Astrocyte (in vitro differentiated cells and primary cell): ENCODE measurements around the gene CCDC107. TPM values are rescaled to one million over a fixed set of nuclear protein-coding genes. Genes with fewer than 3 reads are reported as not detected.
"Not testable (repeated sequence)": the region's sequence is repeated elsewhere in the genome, so short reads cannot be mapped to it uniquely, and the experiment has no call there.

Source experiments
- DNase-seq: peaks from one replicate; pipeline ENCODE4 v3.0.0-alpha.2; 2010; ENCODE audit warnings: low read depth
- FAIRE-seq: peaks from 2 replicates; lab custom pipeline; 2011; peaks lifted over from hg19 to GRCh38; lab: Jason Lieb, UNC
- H2AFZ ChIP-seq: 2 replicates; pipeline ENCODE4 v1.6.0; 2012; ENCODE audit warnings: low read depth, low read length, inconsistent platforms
- H3K27ac ChIP-seq: 2 replicates; pipeline ENCODE4 v1.5.1; 2011; ENCODE audit warnings: low read depth, low read length, inconsistent platforms
- H3K27me3 ChIP-seq: 2 replicates; pipeline ENCODE4 v1.6.0; 2011; ENCODE audit warnings: low read length, inconsistent platforms; ENCODE audit not compliant: insufficient read depth
- H3K36me3 ChIP-seq: 2 replicates; pipeline ENCODE4 v1.5.1; 2011; ENCODE audit warnings: low read length, inconsistent platforms; ENCODE audit not compliant: insufficient read depth
- H3K4me1 ChIP-seq: 2 replicates; pipeline ENCODE4 v1.5.1; 2011; ENCODE audit warnings: low read length, inconsistent platforms; ENCODE audit not compliant: insufficient read depth
- H3K4me2 ChIP-seq: 2 replicates; pipeline ENCODE4 v1.6.0; 2012; ENCODE audit warnings: low read length, inconsistent platforms
- H3K4me3 ChIP-seq: 2 replicates; pipeline ENCODE4 v1.5.1; 2011; ENCODE audit warnings: low read depth, mild to moderate bottlenecking, low read length, inconsistent platforms; ENCODE audit not compliant: insufficient read depth
- H3K79me2 ChIP-seq: 2 replicates; pipeline ENCODE4 v1.6.0; 2012; ENCODE audit warnings: mild to moderate bottlenecking, low read length, inconsistent platforms; ENCODE audit not compliant: insufficient read depth
- H3K9ac ChIP-seq: 2 replicates; pipeline ENCODE4 v1.6.0; 2012; ENCODE audit warnings: mild to moderate bottlenecking, low read length, inconsistent platforms
- H3K9me3 ChIP-seq: 2 replicates; pipeline ENCODE4 v1.5.1; 2012; ENCODE audit warnings: low read depth, mild to moderate bottlenecking, low read length, inconsistent platforms; ENCODE audit not compliant: insufficient read depth
- H4K20me1 ChIP-seq: 2 replicates; pipeline ENCODE4 v1.6.0; 2012; ENCODE audit warnings: low read length, inconsistent platforms; ENCODE audit not compliant: insufficient read depth
- H3K27ac Mint-ChIP-seq: one replicate; pipeline ENCODE4 v1.8.0; 2021; ENCODE audit warnings: mild to moderate bottlenecking, mixed read lengths; ENCODE audit not compliant: unreplicated experiment
- H3K27me3 Mint-ChIP-seq: one replicate; pipeline ENCODE4 v1.8.0; 2021; ENCODE audit warnings: low read depth, mixed read lengths; ENCODE audit not compliant: unreplicated experiment
- H3K36me3 Mint-ChIP-seq: one replicate; pipeline ENCODE4 v1.8.0; 2021; ENCODE audit warnings: low read depth, mixed read lengths; ENCODE audit not compliant: unreplicated experiment
- H3K4me1 Mint-ChIP-seq: one replicate; pipeline ENCODE4 v1.8.0; 2021; ENCODE audit warnings: low read depth, mixed read lengths; ENCODE audit not compliant: unreplicated experiment
- H3K4me3 Mint-ChIP-seq: one replicate; pipeline ENCODE4 v1.8.0; 2021; ENCODE audit warnings: mild to moderate bottlenecking, moderate library complexity, mixed read lengths; ENCODE audit not compliant: unreplicated experiment
- H3K9me3 Mint-ChIP-seq: one replicate; pipeline ENCODE4 v1.8.0; 2021; ENCODE audit warnings: mild to moderate bottlenecking, mixed read lengths; ENCODE audit not compliant: unreplicated experiment
- EZH2 ChIP-seq: IDR thresholded peaks from 2 replicates; pipeline ENCODE4 v1.6.1; 2012; ENCODE audit warnings: mild to moderate bottlenecking, low read length, inconsistent platforms; ENCODE audit not compliant: insufficient read depth
- total RNA-seq: library from RNA; stranded (reverse); gene quantifications from 2 replicates; pipeline ENCODE4 v1.2.1, GENCODE V29; 2021
- TF ChIP-seq, protein P1 (sequence below): IDR thresholded peaks from 2 replicates; pipeline ENCODE4 v1.5.1; 2011; ENCODE audit warnings: low read depth, mild to moderate bottlenecking, inconsistent platforms, low read length, moderate library complexity; ENCODE audit not compliant: insufficient read depth

Gene CCDC107
- total RNA-seq, 1 donor from 2014 or later, result 18.8 TPM

GRCh38 chr9:35609820-35610163 is 48.3 kb upstream of the CCDC107 start:
- peaks cover 13% of the 10 kb centered on the region for H3K4me1 ChIP-seq
- no peaks in the 10 kb centered on the region for H3K9me3 Mint-ChIP-seq
- H3K36me3 Mint-ChIP-seq, result peaks cover 16% of the 10 kb centered on the region
- no peak overlapping the region for H3K27ac ChIP-seq
- no peak overlapping the region for H3K4me3 Mint-ChIP-seq
- H3K27me3 Mint-ChIP-seq, result peaks cover 23% of the 10 kb centered on the region
- H3K27me3 ChIP-seq, result peaks cover 7% of the 10 kb centered on the region
- no peaks in the 10 kb centered on the region for H3K36me3 ChIP-seq
- H3K4me3 ChIP-seq, result no peak overlapping the region
- H3K79me2 ChIP-seq, result peaks cover 16% of the 10 kb centered on the region
- TF ChIP-seq, protein P1, sequence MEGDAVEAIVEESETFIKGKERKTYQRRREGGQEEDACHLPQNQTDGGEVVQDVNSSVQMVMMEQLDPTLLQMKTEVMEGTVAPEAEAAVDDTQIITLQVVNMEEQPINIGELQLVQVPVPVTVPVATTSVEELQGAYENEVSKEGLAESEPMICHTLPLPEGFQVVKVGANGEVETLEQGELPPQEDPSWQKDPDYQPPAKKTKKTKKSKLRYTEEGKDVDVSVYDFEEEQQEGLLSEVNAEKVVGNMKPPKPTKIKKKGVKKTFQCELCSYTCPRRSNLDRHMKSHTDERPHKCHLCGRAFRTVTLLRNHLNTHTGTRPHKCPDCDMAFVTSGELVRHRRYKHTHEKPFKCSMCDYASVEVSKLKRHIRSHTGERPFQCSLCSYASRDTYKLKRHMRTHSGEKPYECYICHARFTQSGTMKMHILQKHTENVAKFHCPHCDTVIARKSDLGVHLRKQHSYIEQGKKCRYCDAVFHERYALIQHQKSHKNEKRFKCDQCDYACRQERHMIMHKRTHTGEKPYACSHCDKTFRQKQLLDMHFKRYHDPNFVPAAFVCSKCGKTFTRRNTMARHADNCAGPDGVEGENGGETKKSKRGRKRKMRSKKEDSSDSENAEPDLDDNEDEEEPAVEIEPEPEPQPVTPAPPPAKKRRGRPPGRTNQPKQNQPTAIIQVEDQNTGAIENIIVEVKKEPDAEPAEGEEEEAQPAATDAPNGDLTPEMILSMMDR, result no peak
- no peak for TF ChIP-seq EZH2
- peaks cover 8% of the 10 kb centered on the region for H3K4me1 Mint-ChIP-seq
- no peak overlapping the region for H3K9ac ChIP-seq
- H4K20me1 ChIP-seq, result peaks cover 17% of the 10 kb centered on the region
- no peak overlapping the region for H2AFZ ChIP-seq
- DNase-seq (no peak), FAIRE-seq (no peak)
- no peak overlapping the region for H3K27ac Mint-ChIP-seq
- no peaks in the 10 kb centered on the region for H3K9me3 ChIP-seq
- H3K4me2 ChIP-seq, result no peak overlapping the region

- Histone ChIP-seq H3K4me1 (peaks cover 5% of the 10 kb centered on the region), H3K27ac (no peak overlapping the region), H3K79me2 (peaks cover 9% of the 10 kb centered on the region), H3K4me3 (no peak overlapping the region), H3K36me3 (no peaks in the 10 kb centered on the region), H3K4me2 (no peak overlapping the region), H4K20me1 (peaks cover 11% of the 10 kb centered on the region), H3K27me3 (peaks cover 22% of the 10 kb centered on the region), H2AFZ (no peak overlapping the region), H3K9me3 (no peaks in the 10 kb centered on the region), H3K9ac (no peak overlapping the region)
- H3K36me3 Mint-ChIP-seq, result peaks cover 22% of the 10 kb centered on the region
- H3K27me3 Mint-ChIP-seq, result peaks cover 37% of the 10 kb centered on the region
- TF ChIP-seq, protein P1, result peak; percentile 59
- TF ChIP-seq EZH2, result no peak
- peaks cover 8% of the 10 kb centered on the region for H3K4me1 Mint-ChIP-seq
- H3K9me3 Mint-ChIP-seq, result peaks cover 3% of the 10 kb centered on the region
- FAIRE-seq, result peak; percentile 29
- DNase-seq, result peak; percentile 19
- H3K27ac Mint-ChIP-seq, result no peak overlapping the region
- no peak overlapping the region for H3K4me3 Mint-ChIP-seq
Measured at GRCh38 chr9:35611230-35611797, 46.8 kb upstream of the CCDC107 start.

DNA sequence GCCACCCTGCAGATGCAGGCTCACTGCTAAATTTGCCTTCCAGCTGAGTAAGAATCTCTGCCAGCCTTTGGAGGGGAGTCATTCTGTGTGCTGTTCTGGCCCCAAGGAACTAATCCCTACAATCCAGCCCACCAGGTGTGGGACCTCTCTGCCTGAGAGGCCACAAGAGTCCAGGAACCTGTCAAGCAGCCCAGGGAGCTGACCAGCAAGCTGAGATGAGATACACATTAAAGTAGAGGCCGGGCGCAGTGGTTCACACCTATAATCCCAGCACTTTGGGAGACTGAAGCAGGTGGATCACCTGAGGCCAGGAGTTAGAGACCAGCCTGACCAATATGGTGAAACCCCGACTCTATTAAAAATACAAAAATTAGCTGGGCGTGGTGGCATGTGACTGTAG is 46.0 kb upstream of the CCDC107 start:
- H4K20me1 ChIP-seq, DNase-seq, H2AFZ ChIP-seq, H3K4me2 ChIP-seq, H3K36me3 ChIP-seq, H3K9me3 ChIP-seq, FAIRE-seq, H3K4me1 Mint-ChIP-seq, H3K4me1 ChIP-seq, H3K9me3 Mint-ChIP-seq, H3K4me3 ChIP-seq, H3K79me2 ChIP-seq, H3K27ac ChIP-seq, H3K9ac ChIP-seq, H3K27ac Mint-ChIP-seq: not testable (repeated sequence)
- peaks cover 21% of the 10 kb centered on the region for H3K36me3 Mint-ChIP-seq
- H3K4me3 Mint-ChIP-seq, result peak overlapping the region; percentile 27
- peaks cover 43% of the 10 kb centered on the region for H3K27me3 Mint-ChIP-seq
- H3K27me3 ChIP-seq, result peaks cover 28% of the 10 kb centered on the region
